ENCODE data around the gene AOC2.

DNA sequence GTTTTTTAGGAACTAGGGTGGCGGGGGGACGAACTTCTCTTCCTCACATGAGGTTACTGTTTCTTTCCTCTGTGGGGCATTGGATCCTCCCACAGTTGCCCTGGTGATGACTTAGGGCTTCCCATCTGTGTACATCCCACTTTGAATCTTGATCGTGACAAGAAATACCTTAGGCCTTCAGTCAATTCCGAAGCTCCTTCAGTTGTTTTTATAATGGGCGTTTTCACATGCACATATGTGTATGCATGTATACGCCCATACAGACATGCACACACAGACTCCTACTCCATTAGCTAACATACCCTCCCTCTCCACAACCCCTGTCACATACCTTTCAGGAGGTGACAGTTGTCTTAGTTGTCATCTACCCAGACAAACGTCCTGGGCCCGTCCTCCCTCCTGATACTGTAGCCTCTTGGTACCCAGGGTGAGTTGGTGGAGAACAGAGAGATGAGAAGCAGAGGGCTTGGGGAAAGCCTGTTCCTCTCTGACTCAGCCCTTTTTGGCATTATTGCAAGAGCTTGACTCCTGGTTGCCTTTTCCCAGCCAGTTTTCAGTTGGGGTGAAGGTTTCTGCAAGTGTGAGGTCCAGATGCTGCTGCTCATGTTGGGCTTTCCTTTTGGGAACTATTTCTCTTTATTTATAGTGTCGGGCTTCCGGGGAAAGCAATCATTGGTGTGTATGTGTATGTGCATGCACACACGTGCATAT lies 2.2 kb upstream of the AOC2 start:
- TF ChIP-seq, protein P1, sequence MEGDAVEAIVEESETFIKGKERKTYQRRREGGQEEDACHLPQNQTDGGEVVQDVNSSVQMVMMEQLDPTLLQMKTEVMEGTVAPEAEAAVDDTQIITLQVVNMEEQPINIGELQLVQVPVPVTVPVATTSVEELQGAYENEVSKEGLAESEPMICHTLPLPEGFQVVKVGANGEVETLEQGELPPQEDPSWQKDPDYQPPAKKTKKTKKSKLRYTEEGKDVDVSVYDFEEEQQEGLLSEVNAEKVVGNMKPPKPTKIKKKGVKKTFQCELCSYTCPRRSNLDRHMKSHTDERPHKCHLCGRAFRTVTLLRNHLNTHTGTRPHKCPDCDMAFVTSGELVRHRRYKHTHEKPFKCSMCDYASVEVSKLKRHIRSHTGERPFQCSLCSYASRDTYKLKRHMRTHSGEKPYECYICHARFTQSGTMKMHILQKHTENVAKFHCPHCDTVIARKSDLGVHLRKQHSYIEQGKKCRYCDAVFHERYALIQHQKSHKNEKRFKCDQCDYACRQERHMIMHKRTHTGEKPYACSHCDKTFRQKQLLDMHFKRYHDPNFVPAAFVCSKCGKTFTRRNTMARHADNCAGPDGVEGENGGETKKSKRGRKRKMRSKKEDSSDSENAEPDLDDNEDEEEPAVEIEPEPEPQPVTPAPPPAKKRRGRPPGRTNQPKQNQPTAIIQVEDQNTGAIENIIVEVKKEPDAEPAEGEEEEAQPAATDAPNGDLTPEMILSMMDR (conservative IDR thresholded peaks at IDR 0.05; ENCODE audit: low read depth, low read length) = no peak
- TF ChIP-seq EZH2 (IDR thresholded peaks at IDR 0.05; ENCODE audit: low read length, unreplicated experiment) = no peak
